Body of pancreas (tissue), 4 donors: ENCODE measurements around the gene USP11.

Source experiments
- CTCF ChIP-seq, 7 experiments: fragments of 450-650 bp in 4 of 7; fragments of 200-600 bp in 3 of 7; sonication (generic) in 3 of 7; IDR thresholded peaks; one replicate each; pipeline ENCODE4 v1.5.1; 2016 to 2019; ENCODE audit warnings: antibody characterized with exemption in 7 of 7
- POLR2A ChIP-seq, 3 donors: fragments of 450-650 bp; IDR thresholded peaks; one replicate each; pipeline ENCODE4 v1.6.1; 2016; ENCODE audit warnings: antibody characterized with exemption in 3 of 3, mild to moderate bottlenecking in 2 of 3

DNA sequence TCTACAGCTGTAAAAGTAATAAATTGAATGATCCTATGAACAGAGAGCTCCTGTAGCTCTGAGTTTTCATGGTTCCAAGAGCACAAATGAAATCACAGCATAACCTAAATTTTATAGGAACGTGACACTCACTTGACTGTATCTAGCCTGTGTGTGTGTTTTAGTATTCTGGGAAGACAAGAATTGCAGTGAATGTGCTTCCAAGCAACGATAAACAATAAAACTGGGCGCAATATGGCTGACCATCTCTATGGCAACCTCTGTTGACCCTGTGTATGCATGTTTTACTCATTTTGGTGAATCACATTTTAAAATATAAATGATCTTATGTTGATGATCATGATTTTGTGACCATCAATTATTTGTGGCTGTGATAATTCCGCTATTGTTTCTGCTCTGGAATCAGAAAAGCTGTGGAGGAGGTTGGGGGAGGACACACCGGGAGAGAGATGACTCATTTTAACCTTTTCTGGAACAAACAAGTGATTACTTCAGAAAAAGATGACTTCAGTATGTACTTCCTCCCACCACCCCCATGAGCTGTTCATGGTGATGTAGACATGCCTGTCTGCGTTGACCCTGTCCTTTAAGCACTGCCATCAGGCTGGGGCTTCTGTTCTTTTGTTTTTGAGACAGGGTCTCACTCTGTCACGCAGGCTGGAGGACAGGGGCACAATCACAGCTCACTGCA, 31.8 kb downstream of the USP11 start:
- no peak for TF ChIP-seq CTCF (IDR thresholded peaks at IDR 0.05)
- TF ChIP-seq POLR2A (IDR thresholded peaks at IDR 0.05), result no peak
